HuH-7.5 (cell line): ENCODE measurements around the gene ALPG.
"Not testable (repeated sequence)": the region's sequence is repeated elsewhere in the genome, so short reads cannot be mapped to it uniquely, and the experiment has no call there.

Experiments
- DNase-seq: peaks from one replicate; pipeline ENCODE4 v3.0.0; 2011; ENCODE audit warnings: low spot score

Gene ALPG

DNA sequence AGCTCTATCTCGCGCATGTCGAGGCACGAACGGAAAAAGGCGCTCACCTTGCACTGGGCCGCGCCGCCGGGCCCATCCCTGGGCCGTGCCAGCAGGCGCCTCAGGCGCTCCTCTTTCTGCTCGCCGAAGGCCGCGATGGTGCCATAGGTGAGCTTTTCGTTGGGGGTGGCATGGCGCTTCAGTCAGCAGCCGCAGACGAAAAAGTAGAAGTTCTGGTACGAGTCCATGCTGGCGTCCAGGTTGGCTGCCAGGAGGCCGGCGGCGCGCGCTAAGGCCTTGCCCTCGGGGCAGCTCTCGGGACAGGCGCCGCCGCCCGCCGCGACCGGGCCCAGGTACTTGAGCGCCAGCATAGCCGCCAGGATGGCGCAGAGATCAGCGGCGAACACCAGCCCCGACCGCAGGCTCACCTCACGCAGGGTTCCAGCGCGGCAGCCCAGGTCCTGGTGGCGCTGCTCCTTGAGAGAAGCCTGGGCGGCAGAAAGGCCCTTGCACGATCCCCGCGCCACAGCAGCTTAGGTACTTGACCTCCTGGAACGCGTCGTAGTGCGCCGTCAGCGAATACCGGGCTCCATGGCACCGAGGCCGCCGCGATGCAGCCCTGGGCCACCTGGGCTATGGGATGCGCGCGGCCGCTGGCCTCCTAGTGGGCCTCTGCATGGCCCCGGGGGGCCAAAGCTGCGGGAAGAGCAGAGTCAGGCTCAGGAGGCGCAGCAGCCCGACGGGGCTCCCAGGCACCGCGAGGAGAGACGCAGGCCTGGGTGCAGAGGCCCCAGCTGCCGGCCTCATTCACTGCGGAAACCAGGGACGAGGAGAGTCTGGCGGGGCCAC, 12.8 kb downstream of the ALPG start:
- DNase-seq: no peak

- no peak for DNase-seq
Measured at GRCh38 chr2:232420073-232420454, 13.4 kb downstream of the ALPG start.

- peak; percentile 58 for DNase-seq
Measured at GRCh38 chr2:232420463-232421188, 14.0 kb downstream of the ALPG start.

DNA sequence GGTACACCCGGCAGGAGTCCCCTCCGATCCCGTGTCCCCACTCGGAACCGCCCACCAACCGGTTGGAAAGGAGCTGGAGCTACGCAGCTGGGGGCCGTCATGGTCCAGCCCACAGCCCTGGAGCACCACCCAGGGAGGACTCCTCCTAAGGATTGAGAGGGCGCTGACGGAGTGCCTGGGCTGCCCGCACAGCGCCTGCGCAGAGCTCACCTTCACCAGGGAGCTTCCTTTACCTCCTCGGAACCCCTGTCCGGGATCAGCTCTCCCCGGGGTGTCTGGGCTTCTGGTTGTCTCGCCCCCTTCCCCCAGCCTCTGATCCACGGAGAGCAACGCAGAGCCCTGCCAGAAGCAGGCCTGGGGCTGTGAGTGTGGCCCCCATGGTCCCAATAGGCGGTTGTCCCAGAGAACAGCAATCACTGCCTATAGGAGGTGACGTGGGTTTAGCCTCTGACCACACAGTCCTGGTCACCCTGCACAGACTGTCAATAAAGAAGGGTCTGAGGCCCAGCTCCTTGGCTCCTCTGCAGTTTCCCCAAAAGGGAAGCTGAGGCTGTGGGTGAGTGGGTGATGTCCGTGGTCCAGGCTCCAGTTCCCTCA, 14.6 kb downstream of the ALPG start:
- DNase-seq: no peak

GRCh38 chr2:232422051-232422450, 15.4 kb downstream of the ALPG start:
- DNase-seq: no peak

DNA sequence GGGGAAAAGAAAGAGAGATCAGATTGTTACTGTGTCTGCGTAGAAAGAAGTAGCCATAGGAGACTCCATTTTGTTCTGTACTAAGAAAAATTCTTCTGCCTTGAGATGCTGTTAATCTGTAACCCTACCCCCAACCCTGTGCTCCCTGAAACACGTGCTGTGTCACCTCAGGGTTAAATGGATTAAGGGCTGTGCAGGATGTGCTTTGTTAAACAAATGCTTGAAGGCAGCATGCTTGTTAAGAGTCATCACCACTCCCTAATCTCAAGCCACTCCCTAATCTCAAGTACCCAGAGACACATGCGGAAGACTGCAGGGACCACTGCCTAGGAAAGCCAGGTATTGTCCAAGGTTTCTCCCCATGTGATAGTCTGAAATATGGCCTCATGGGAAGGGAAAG, 16.4 kb downstream of the ALPG start:
- not testable (repeated sequence) for DNase-seq

DNA sequence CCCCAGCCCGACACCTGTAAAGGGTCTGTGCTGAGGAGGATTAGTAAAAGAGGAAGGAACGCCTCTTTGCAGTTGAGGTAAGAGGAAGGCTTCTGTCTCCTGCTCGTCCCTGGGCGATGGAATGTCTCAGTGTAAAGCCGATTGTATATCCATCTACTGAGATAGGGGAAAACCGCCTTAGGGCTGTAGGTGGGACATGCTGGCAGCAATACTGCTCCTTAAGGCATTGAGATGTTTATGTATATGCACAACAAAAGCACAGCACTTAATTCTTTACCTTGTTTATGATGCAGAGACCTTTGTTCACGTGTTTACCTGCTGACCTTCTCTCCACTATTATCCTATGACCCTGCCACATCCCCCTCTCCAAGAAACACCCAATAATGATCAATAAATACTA, 16.8 kb downstream of the ALPG start:
- DNase-seq: not testable (repeated sequence)

DNA sequence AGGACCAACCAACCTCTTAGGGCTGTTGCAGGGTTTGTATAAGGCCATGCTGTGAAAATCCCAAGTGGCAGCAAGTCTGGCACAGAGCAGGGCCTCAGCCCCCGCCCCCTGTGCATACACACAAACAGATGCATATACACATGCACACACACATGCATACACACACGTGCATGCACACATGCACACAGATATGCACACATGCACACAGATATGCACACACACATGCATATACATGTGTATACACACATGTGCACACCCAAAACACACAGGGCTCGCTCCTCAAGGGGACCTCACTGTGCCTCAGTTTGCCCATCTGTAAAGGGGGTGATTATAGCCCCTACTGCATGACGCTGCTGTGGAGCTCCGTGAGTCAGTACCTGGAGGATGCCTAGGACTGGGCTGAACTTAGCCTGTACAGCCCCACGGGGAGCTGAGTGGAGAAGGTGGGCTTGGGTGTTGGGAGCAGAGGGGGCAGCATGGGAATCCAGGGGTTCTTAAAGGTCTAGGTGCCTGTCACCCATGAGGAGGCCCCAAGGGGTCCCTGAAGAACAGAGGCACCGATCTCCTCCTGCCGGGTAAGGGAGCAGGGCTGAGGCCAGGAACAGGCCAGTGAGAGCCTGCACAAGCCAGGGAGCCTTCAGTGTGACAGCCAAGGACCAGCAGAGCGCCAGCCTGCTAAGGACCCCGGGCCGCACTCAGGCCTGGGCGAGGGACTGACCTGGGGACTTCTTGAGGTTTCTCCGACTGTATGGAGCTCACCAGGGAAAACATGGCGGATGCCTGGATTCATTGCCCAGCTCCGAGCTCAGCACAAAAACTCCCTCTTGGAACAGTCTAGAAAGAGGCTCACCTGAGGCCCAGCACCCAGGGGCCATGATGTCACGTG, 25.3 kb downstream of the ALPG start:
- DNase-seq: no peak

DNA sequence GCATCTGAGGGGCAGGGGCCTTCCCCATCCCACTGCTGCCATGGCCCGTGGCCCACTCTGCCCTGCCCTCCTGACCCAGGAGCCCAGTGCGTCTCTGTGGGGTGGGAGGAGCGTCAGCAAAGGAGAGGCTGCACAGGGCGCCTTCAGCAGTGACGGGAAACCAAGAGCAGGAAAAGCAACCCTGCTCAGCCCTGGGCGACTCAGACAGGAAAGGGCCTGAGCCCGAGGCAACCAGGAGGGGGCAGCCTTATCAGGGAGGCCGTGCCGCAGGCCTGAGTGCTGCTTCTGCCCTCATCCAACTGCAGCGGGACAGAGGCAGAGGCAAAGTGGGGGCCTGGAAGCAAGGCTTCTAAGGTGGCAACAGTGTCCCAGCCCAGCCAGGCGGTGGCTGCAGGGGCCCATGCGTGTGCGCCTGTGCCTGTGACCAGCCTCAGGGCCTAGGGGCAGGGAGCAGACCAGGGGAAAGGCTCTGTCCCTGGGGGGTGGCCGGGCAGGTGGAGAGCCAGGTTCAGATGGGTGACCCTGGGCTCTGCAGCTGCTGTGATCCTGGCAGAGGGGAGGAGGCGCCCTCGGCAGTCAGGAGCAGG, 26.0 kb downstream of the ALPG start:
- no peak for DNase-seq

DNA sequence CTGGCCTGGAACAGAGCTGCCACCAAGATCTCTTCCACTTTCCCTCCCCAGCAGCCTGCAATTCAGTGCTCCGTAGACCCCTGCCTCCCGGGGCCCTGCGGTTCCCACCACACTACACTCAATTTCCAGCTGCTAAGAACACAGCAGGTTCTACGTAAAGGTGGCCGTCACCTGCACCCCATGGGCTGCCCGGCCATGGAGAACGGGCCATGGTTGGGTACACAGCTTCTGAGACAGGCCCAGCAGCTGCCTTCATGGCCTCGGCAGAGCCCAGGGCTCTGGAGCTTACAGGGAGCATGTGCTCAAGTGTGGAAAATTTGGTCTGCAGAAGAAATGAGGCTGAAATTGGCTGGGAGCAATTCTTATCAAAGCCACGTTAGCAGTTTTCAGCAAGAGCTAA, 27.0 kb downstream of the ALPG start:
- DNase-seq: not testable (repeated sequence)

DNA sequence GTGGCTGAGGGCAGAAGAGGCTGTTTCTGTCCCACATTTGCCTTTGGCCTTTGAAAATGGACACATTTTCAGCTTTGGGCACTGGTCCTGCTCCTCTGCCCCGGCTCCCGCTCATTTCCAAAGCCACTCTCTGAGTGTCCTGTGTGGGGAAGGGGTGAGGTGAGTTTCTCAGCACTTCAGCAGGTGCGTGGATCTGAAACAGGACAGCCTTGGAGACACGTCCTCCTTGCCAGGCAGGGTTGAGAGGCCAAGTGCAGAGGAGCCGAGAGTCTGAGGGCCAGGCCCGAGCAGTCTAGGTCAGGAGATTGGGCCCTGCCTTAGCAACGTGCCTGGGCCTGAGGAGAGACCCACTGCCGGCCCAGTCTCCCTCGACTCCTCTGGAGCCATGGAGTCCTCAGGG, 27.4 kb downstream of the ALPG start:
- no peak for DNase-seq

- DNase-seq: no peak
Measured at GRCh38 chr2:232434563-232435374, 28.1 kb downstream of the ALPG start.

DNA sequence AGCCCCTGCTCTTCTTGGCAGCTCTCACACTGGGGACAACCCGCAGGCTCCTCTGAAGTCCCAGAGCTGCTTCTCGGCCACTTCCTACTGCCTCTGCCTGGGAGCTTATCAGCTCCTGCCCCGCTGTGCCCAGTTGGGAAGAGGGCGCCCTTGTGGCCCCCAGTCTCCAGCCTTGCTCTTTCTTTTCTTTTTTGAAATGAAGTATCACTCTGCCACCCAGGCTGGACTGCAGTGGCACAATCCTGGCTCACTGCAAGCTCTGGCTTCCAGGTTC, 28.7 kb downstream of the ALPG start:
- no peak for DNase-seq

DNA sequence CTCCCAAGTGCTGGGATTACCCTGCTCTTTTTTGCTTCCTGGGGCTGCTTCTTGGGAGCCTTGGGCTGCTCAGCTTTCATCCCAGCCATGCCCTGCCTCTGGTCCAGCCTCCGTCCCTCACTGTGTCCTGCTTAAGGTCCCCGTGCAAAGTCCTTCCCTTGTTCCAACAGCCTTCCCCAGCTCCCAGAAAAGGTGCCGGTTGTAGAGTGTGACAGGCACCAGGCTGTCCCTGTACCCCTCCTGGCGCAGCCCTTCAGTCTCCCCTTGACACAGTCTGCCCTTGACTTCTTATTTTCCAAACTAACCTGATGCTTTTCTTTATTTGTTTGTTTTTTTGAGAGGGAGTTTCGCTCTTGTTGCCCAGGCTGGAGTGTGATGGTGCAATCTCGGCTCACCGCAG, 29.2 kb downstream of the ALPG start:
- no peak for DNase-seq

DNA sequence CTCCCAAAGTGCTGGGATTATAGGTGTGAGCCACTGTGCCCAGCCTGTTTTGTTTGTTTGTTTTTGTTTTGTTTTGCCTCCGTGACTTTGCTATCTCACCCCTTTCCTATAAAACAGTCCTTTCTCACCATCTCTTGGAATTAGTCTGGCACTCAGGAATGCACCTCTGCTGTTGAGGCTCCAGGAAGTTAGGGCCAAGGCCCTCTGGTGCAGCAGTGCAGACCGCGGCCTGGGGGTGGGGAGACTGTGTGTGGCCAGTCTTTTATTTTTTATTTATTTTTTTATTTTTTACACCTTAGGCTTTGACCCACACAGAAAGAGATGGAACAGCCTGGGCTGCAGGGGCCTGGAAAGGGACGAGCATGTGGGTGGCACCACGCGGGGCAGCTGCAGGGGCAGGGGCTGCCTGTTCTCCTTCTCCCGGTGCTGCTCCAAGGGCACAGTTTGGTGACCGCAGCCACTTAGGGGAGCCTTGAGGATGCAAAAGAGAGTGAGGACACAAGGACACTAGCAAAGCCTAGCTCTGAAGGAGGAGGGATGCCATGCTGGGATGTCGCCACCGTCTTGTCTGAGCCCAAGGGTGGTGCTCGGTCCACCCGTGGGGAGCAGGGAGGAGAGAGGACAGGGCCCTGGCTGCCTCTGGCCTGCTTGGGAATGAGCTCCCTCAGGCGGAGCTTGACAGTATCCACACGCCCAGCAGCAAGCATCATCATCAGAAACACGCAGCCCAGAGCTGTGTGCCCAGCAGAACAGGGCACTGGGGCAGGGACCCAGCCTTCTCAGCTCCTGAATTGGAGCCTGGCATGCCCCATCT, 29.9 kb downstream of the ALPG start:
- DNase-seq: no peak

- DNase-seq: no peak
Measured at GRCh38 chr2:232437195-232437571, 30.5 kb downstream of the ALPG start.

- DNase-seq: no peak
Measured at GRCh38 chr2:232438091-232438490, 31.4 kb downstream of the ALPG start.

GRCh38 chr2:232438951-232439757, 32.5 kb downstream of the ALPG start:
- no peak for DNase-seq

DNA sequence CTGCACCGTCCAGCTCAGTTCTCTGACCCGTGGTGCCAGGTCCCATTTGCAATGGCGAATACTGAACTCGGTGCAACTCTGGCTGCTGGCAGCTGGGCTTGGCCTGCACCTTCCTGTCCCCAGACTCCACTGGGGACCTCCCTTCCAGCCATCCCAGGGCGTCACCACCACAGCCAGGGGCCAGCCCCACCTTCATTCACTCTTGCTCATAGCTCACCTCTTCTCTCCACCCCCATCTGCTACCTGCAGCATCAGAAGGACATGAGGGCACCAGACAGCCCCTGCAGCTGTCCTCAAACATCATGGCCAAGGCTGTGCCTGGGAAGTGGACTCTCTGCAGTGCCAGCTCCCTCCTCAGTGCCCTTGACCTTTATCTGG, 33.1 kb downstream of the ALPG start:
- no peak for DNase-seq
